Left renal pelvis (tissue), 4 donors: ENCODE results near the gene GPC6. TPM values are rescaled to one million over a fixed set of nuclear protein-coding genes. Genes with fewer than 3 reads are reported as not detected.

ENCODE experiments used
- DNase-seq, 4 donors: peaks; one replicate each; pipeline ENCODE4 v3.0.0-alpha.2; 2013; ENCODE audit warnings: low read depth in 4 of 4, low spot score in 3 of 4
- polyA plus RNA-seq, 4 donors: library from polyadenylated mRNA; unstranded; fragments of 120-200 nt; gene quantifications; one replicate each; pipeline ENCODE4 v1.2.1, GENCODE V29; 2013; ENCODE audit not compliant: insufficient read length in 4 of 4

Gene GPC6
- polyA plus RNA-seq, 4 donors: 49.8 to 74.4 (median 65.2) TPM

DNA sequence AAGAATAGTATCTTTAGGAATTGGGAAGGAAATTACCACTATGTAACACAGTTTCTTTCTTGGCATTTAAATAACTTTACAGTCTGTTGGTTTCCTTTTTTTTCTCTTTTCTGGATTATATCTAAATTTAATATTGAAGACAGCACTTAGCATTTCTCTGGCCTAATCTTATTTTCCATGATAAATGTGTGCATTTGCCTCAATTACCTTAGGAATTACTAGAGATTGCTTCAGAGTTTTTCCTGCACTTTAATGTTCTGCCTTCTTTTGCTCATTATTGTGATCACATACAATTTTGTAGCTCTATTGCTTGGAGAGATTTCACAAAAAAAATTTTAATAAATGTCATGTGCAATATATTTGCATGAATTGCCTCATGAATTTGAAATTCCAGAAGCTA, 1227.7 kb downstream of the GPC6 start:
- DNase-seq: no peak

DNA sequence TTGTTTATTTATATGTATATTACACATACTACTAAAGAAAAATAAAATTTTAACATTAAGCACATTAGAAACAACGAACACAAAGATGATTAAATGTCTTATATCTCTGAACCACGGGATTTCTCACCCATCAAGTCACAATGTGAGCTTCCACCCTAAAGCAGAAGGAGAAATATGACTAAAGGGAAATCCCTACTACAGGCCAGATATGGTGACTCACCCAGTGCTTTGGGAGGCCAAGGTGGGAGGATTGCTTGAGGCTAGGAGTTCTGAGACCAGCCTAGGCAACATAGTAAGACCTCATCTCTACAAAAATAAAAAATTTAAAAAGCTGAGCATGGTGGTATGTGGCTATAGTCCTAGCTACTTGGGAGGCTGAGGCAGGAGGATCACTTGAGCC, 1228.3 kb downstream of the GPC6 start:
- DNase-seq: no peak

DNA sequence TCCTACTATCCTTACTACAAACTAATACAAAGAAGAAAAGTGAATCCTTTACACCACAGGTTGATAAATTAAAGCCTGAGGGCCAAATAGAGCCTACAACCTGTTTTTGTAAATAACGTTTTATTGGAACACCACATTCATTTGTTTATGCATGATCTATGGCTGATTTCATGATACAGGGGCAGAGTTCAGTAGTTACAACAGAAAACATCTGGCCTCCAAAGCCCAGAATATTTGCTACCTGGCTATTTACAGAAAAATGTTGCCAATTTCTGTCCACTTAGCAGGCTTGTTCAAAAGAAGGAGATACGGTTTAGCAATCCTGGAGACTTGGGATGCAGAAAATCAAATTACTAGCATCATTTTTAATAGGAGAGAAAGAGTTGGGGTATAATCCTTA, 1228.8 kb downstream of the GPC6 start:
- DNase-seq: no peak
